Sigmoid colon (tissue), 4 donors: ENCODE results near the gene ADGRV1.
"Not testable (repeated sequence)": the region's sequence is repeated elsewhere in the genome, so short reads cannot be mapped to it uniquely, and the experiment has no call there.

Source experiments
- POLR2AphosphoS5 ChIP-seq, 4 donors: sonication (generic); formaldehyde crosslinking; IDR thresholded peaks; one replicate each; pipeline ENCODE4 v1.6.1; 2017; ENCODE audit warnings: antibody characterized with exemption in 4 of 4
- TF ChIP-seq, protein P1 (sequence below), 4 experiments: fragments of 450-650 bp in 3 of 4; fragments of 200-600 bp in 1 of 4; IDR thresholded peaks; one replicate each; pipeline ENCODE4 v1.5.1; 2016 to 2019; ENCODE audit warnings: antibody characterized with exemption in 4 of 4, mild to moderate bottlenecking in 3 of 4, moderate library complexity in 2 of 4

DNA sequence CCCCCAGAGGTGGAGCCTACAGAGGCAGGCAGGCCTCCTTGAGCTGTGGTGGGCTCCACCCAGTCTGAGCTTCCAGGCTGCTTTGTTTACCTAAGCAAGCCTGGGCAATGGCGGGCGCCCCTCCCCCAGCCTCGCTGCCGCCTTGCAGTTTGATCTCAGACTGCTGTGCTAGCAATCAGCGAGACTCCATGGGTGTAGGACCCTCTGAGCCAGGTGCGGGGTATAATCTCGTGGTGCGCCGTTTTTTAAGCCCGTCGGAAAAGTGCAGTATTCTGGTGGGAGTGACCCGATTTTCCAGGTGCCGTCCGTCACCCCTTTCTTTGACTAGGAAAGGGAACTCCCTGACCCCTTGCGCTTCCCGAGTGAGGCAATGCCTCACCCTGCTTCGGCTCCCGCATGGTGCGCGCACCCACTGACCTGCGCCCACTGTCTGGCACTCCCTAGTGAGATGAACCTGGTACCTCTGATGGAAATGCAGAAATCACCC is 109.5 kb downstream of the ADGRV1 start:
- TF ChIP-seq, protein P1, sequence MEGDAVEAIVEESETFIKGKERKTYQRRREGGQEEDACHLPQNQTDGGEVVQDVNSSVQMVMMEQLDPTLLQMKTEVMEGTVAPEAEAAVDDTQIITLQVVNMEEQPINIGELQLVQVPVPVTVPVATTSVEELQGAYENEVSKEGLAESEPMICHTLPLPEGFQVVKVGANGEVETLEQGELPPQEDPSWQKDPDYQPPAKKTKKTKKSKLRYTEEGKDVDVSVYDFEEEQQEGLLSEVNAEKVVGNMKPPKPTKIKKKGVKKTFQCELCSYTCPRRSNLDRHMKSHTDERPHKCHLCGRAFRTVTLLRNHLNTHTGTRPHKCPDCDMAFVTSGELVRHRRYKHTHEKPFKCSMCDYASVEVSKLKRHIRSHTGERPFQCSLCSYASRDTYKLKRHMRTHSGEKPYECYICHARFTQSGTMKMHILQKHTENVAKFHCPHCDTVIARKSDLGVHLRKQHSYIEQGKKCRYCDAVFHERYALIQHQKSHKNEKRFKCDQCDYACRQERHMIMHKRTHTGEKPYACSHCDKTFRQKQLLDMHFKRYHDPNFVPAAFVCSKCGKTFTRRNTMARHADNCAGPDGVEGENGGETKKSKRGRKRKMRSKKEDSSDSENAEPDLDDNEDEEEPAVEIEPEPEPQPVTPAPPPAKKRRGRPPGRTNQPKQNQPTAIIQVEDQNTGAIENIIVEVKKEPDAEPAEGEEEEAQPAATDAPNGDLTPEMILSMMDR (IDR thresholded peaks at IDR 0.05) = not testable (repeated sequence)
- not testable (repeated sequence) for TF ChIP-seq POLR2AphosphoS5 (IDR thresholded peaks at IDR 0.05)
